Subcutaneous abdominal adipose tissue (tissue), 5 donors: Measurements from ENCODE around the gene KLHL18.
"Not testable (repeated sequence)": the region's sequence is repeated elsewhere in the genome, so short reads cannot be mapped to it uniquely, and the experiment has no call there.

ENCODE experiments used
- H3K27ac ChIP-seq: one replicate; pipeline ENCODE4 v1.7.0; 2013; ENCODE audit warnings: low read depth, mild to moderate bottlenecking, inconsistent platforms, low read length, moderate library complexity
- H3K27me3 ChIP-seq, 5 donors: one replicate each; pipeline ENCODE4 v1.7.0; 2013; ENCODE audit warnings: low read length in 5 of 5, inconsistent platforms in 1 of 5; ENCODE audit not compliant: control insufficient read depth in 5 of 5, insufficient read depth in 4 of 5
- H3K36me3 ChIP-seq, 5 donors: one replicate each; pipeline ENCODE4 v1.7.0; 2013; ENCODE audit warnings: low read length in 5 of 5; ENCODE audit not compliant: control insufficient read depth in 5 of 5, insufficient read depth in 5 of 5
- H3K4me1 ChIP-seq, 5 donors: one replicate each; pipeline ENCODE4 v1.7.0; 2013; ENCODE audit warnings: low read length in 5 of 5, mild to moderate bottlenecking in 3 of 5, moderate library complexity in 1 of 5; ENCODE audit not compliant: control insufficient read depth in 5 of 5, insufficient read depth in 5 of 5
- H3K4me3 ChIP-seq, 5 donors: one replicate each; pipeline ENCODE4 v1.7.0; 2013; ENCODE audit warnings: low read length in 5 of 5, low read depth in 1 of 5
- H3K9ac ChIP-seq, 5 donors: one replicate each; pipeline ENCODE4 v1.7.0; 2013; ENCODE audit warnings: low read length in 5 of 5, mild to moderate bottlenecking in 4 of 5, moderate library complexity in 3 of 5
- H3K9me3 ChIP-seq, 5 donors: one replicate each; pipeline ENCODE4 v1.7.0; 2013; ENCODE audit warnings: low read length in 5 of 5; ENCODE audit not compliant: control insufficient read depth in 5 of 5
- donor health status: healthy.
- donor health status: healthy.
- donor health status: healthy.
- donor health status: healthy.
- donor health status: healthy.

Gene KLHL18

GRCh38 chr3:47251689-47252088 lies 31.1 kb upstream of the KLHL18 start:
- no peak overlapping the region for H3K4me3 ChIP-seq
- H3K27me3 ChIP-seq: no peaks in the 10 kb centered on the region
- H3K9ac ChIP-seq: no peak overlapping the region
- no peaks in the 10 kb centered on the region for H3K36me3 ChIP-seq
- H3K4me1 ChIP-seq: no peaks in the 10 kb centered on the region
- no peak overlapping the region for H3K27ac ChIP-seq
- no peaks in the 10 kb centered on the region for H3K9me3 ChIP-seq

- not testable (repeated sequence) for H3K36me3 ChIP-seq, H3K9ac ChIP-seq, H3K4me3 ChIP-seq, H3K9me3 ChIP-seq, H3K27ac ChIP-seq, H3K27me3 ChIP-seq, H3K4me1 ChIP-seq
These were observed 26.4 kb upstream of the KLHL18 start for GRCh38 chr3:47256331-47256730.

GRCh38 chr3:47259114-47259513 lies 23.6 kb upstream of the KLHL18 start:
- H3K27ac ChIP-seq: no peak overlapping the region
- H3K4me1 ChIP-seq: no peaks in the 10 kb centered on the region
- H3K4me3 ChIP-seq: no peak overlapping the region
- H3K36me3 ChIP-seq: no peaks in the 10 kb centered on the region
- H3K9me3 ChIP-seq: no peaks in the 10 kb centered on the region
- H3K27me3 ChIP-seq: no peaks in the 10 kb centered on the region
- no peak overlapping the region for H3K9ac ChIP-seq

- H3K27ac ChIP-seq: no peak overlapping the region
- no peaks in the 10 kb centered on the region for H3K27me3 ChIP-seq
- no peaks in the 10 kb centered on the region for H3K4me1 ChIP-seq
- no peak overlapping the region for H3K9ac ChIP-seq
- no peaks in the 10 kb centered on the region for H3K9me3 ChIP-seq
- H3K4me3 ChIP-seq: no peak overlapping the region
- no peaks in the 10 kb centered on the region for H3K36me3 ChIP-seq
These were observed 22.1 kb upstream of the KLHL18 start for GRCh38 chr3:47260605-47261004.

- H3K36me3 ChIP-seq: no peaks in the 10 kb centered on the region
- H3K4me3 ChIP-seq: no peak overlapping the region
- no peaks in the 10 kb centered on the region for H3K27me3 ChIP-seq
- H3K9me3 ChIP-seq: no peaks in the 10 kb centered on the region
- peaks cover 0 to under 1% (median 0%) of the 10 kb centered on the region in 5 donors for H3K4me1 ChIP-seq
- H3K9ac ChIP-seq: no peak overlapping the region
- H3K27ac ChIP-seq: no peak overlapping the region
These were observed 21.4 kb upstream of the KLHL18 start for GRCh38 chr3:47261301-47261700.

- Histone ChIP-seq H3K9me3 (no peaks in the 10 kb centered on the region), H3K27me3 (no peaks in the 10 kb centered on the region), H3K4me1 (peaks cover 0 to 10% (median 3%) of the 10 kb centered on the region in 5 donors), H3K4me3 (no peak overlapping the region), H3K36me3 (no peaks in the 10 kb centered on the region), H3K9ac (no peak overlapping the region), H3K27ac (no peak overlapping the region)
These were observed 17.7 kb upstream of the KLHL18 start for GRCh38 chr3:47265008-47265407.

GRCh38 chr3:47265725-47266428 lies 16.9 kb upstream of the KLHL18 start:
- Histone ChIP-seq H3K27me3 (no peaks in the 10 kb centered on the region), H3K9me3 (no peaks in the 10 kb centered on the region), H3K4me3 (no peak overlapping the region), H3K36me3 (no peaks in the 10 kb centered on the region), H3K27ac (no peak overlapping the region), H3K4me1 (peaks cover 0 to 10% (median 3%) of the 10 kb centered on the region in 5 donors), H3K9ac (no peak overlapping the region)

GRCh38 chr3:47266709-47267489 lies 15.8 kb upstream of the KLHL18 start:
- H3K27ac ChIP-seq: no peak overlapping the region
- no peaks in the 10 kb centered on the region for H3K9me3 ChIP-seq
- H3K9ac ChIP-seq: no peak overlapping the region
- no peaks in the 10 kb centered on the region for H3K36me3 ChIP-seq
- no peaks in the 10 kb centered on the region for H3K27me3 ChIP-seq
- peaks cover 0 to 10% (median 3%) of the 10 kb centered on the region in 5 donors for H3K4me1 ChIP-seq
- H3K4me3 ChIP-seq: no peak overlapping the region

GRCh38 chr3:47267490-47267824 lies 15.3 kb upstream of the KLHL18 start:
- Histone ChIP-seq H3K36me3 (no peaks in the 10 kb centered on the region), H3K9ac (no peak overlapping the region), H3K4me3 (no peak overlapping the region), H3K4me1 (peaks cover 0 to 10% (median 3%) of the 10 kb centered on the region in 5 donors), H3K9me3 (no peaks in the 10 kb centered on the region), H3K27ac (no peak overlapping the region), H3K27me3 (no peaks in the 10 kb centered on the region)

- peaks cover 0 to 10% (median 3%) of the 10 kb centered on the region in 5 donors for H3K4me1 ChIP-seq
- no peak overlapping the region for H3K4me3 ChIP-seq
- no peak overlapping the region for H3K27ac ChIP-seq
- no peaks in the 10 kb centered on the region for H3K9me3 ChIP-seq
- H3K36me3 ChIP-seq: peaks cover 0 to 3% (median 0%) of the 10 kb centered on the region in 5 donors
- no peaks in the 10 kb centered on the region for H3K27me3 ChIP-seq
- no peak overlapping the region for H3K9ac ChIP-seq
These were observed 12.2 kb upstream of the KLHL18 start for GRCh38 chr3:47270526-47270925.
